ENCODE measurements around the gene STARD10.

DNA sequence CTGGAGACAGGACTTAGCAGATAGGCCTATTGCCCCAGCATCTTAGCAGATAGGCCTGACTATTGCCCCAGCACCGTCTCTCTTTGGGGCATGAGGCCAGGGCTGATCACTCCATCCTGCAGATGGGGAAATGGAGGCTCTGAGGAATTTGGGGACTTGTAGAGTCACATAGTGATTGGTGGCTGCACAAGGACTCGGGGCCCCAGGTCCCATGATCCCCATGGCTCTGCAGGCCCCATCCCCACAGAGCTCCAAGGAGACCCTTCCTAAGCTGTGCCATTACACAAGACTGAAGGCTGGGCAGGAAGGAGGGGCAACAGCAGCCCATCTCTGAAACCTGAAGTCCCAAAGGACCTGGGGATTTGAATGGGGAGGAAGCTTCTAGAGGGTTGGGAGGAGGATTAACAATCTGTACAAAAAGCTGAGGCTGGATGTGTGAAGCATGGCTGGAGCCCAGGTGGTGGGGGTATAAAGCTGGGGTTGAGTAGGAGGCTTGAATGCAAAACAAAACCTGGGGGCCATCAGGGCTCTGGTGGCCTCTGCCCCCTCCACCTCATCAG, 43.2 kb downstream of the STARD10 start:
- TF ChIP-seq, protein P1, sequence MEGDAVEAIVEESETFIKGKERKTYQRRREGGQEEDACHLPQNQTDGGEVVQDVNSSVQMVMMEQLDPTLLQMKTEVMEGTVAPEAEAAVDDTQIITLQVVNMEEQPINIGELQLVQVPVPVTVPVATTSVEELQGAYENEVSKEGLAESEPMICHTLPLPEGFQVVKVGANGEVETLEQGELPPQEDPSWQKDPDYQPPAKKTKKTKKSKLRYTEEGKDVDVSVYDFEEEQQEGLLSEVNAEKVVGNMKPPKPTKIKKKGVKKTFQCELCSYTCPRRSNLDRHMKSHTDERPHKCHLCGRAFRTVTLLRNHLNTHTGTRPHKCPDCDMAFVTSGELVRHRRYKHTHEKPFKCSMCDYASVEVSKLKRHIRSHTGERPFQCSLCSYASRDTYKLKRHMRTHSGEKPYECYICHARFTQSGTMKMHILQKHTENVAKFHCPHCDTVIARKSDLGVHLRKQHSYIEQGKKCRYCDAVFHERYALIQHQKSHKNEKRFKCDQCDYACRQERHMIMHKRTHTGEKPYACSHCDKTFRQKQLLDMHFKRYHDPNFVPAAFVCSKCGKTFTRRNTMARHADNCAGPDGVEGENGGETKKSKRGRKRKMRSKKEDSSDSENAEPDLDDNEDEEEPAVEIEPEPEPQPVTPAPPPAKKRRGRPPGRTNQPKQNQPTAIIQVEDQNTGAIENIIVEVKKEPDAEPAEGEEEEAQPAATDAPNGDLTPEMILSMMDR (IDR thresholded peaks at IDR 0.05 in 2 of 3, conservative IDR thresholded peaks at IDR 0.05 in 1 of 3; ENCODE audit: borderline replicate concordance in 1 of 3, insufficient read depth in 1 of 3, low read depth in 2 of 3, low read length in 2 of 3): no peak
- no peak for TF ChIP-seq CBX3 (IDR thresholded peaks at IDR 0.05; ENCODE audit: low read depth)
- TF ChIP-seq TCF7L2 (IDR thresholded peaks at IDR 0.05; ENCODE audit: borderline replicate concordance, extremely low read depth, insufficient read depth, insufficient read length): no peak
- TF ChIP-seq SP1 (IDR thresholded peaks at IDR 0.05; ENCODE audit: low read depth): no peak
- TF ChIP-seq SIN3A (IDR thresholded peaks at IDR 0.05; ENCODE audit: low read depth): no peak
- TF ChIP-seq POLR2A (IDR thresholded peaks at IDR 0.05; ENCODE audit: borderline replicate concordance, extremely low read depth, insufficient read depth, insufficient read length): no peak

All from HCT116 (cell line).